Central memory CD8-positive, alpha-beta T cell (primary cell): ENCODE data around the gene PARVA.

ENCODE experiments used
- ATAC-seq: fragments of 150-1000 bp; cut with Tn5 transposase; replicated peaks from 2 replicates; pipeline ENCODE4 v1.10.0; 2022; ENCODE audit warnings: mild to moderate bottlenecking, moderate FRiP score, moderate number of reproducible peaks; ENCODE audit not compliant: poor library complexity, severe bottlenecking; ENCODE audit errors: extremely low read depth
- DNase-seq, 2 donors: peaks; one replicate each; pipeline ENCODE4 v3.0.0; 2021; ENCODE audit warnings: low spot score in 2 of 2
- H3K27ac Mint-ChIP-seq: one replicate; pipeline ENCODE4 v1.8.0; 2022; ENCODE audit warnings: low read depth, mild to moderate bottlenecking, moderate library complexity, mixed read lengths
- H3K27me3 Mint-ChIP-seq: one replicate; pipeline ENCODE4 v1.8.0; 2022; ENCODE audit warnings: mixed read lengths
- H3K36me3 Mint-ChIP-seq: one replicate; pipeline ENCODE4 v1.8.0; 2022; ENCODE audit warnings: mild to moderate bottlenecking, moderate library complexity, mixed read lengths; ENCODE audit not compliant: insufficient read depth
- H3K4me1 Mint-ChIP-seq: one replicate; pipeline ENCODE4 v1.8.0; 2022; ENCODE audit warnings: mixed read lengths
- H3K4me3 Mint-ChIP-seq: one replicate; pipeline ENCODE4 v1.8.0; 2022; ENCODE audit warnings: mild to moderate bottlenecking, moderate library complexity, mixed read lengths
- H3K9me3 Mint-ChIP-seq: one replicate; pipeline ENCODE4 v1.8.0; 2022; ENCODE audit warnings: mixed read lengths

Gene PARVA

DNA sequence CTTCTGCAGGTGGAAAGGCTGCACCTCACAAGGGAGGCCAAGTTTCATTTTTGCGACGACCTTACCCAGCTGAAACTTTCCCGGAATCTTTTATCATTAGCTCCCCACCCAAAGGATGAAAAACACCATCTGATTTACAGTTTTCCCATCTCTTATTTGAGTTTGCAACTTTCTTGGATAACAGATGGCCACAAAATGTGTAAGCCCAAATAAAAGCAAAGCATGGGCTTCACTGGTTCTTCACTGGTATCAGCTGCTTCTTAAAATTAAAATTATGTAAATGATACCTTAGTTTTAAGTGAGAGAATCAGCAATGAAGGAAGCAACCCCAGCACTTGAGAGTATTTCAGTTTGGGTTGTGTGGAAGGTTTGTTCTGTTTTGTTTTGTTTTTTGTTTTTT lies 55.8 kb downstream of the PARVA start:
- H3K27me3 Mint-ChIP-seq, result peaks cover 30% of the 10 kb centered on the region
- no peak overlapping the region for H3K4me3 Mint-ChIP-seq
- no peaks in the 10 kb centered on the region for H3K36me3 Mint-ChIP-seq
- DNase-seq (no peak), ATAC-seq (no peak)
- H3K4me1 Mint-ChIP-seq, result no peaks in the 10 kb centered on the region
- H3K27ac Mint-ChIP-seq, result no peak overlapping the region
- H3K9me3 Mint-ChIP-seq, result no peaks in the 10 kb centered on the region

GRCh38 chr11:12433571-12434324 lies 56.4 kb downstream of the PARVA start:
- Mint-ChIP-seq H3K9me3 (no peaks in the 10 kb centered on the region), H3K27me3 (peaks cover 30% of the 10 kb centered on the region), H3K4me3 (no peak overlapping the region), H3K4me1 (no peaks in the 10 kb centered on the region), H3K36me3 (no peaks in the 10 kb centered on the region), H3K27ac (no peak overlapping the region)
- ATAC-seq, result no peak
- DNase-seq, result no peak

DNA sequence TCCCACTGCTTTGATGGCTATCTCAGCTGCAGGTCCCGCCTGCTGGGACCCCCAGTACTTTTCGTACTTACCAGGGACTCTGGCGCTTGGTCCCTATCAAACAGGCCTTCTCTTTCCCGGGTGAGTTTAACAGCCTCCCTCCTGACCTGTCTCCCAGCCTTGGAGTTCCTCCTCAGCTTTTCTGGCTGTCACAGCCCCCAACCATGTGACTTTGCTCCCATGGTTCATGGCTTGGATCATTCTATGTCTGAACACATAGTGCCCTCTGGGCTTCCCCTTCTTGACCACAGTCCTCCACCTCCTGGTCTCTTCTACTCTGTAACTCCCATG lies 56.9 kb downstream of the PARVA start:
- H3K4me1 Mint-ChIP-seq, result no peaks in the 10 kb centered on the region
- ATAC-seq (no peak), DNase-seq (no peak)
- no peak overlapping the region for H3K4me3 Mint-ChIP-seq
- no peak overlapping the region for H3K27ac Mint-ChIP-seq
- no peaks in the 10 kb centered on the region for H3K9me3 Mint-ChIP-seq
- peaks cover 30% of the 10 kb centered on the region for H3K27me3 Mint-ChIP-seq
- H3K36me3 Mint-ChIP-seq, result no peaks in the 10 kb centered on the region

GRCh38 chr11:12435264-12435663 lies 57.9 kb downstream of the PARVA start:
- H3K36me3 Mint-ChIP-seq, result no peaks in the 10 kb centered on the region
- peaks cover 30% of the 10 kb centered on the region for H3K27me3 Mint-ChIP-seq
- no peak for ATAC-seq
- no peak overlapping the region for H3K27ac Mint-ChIP-seq
- H3K4me1 Mint-ChIP-seq, result no peaks in the 10 kb centered on the region
- no peak for DNase-seq
- no peak overlapping the region for H3K4me3 Mint-ChIP-seq
- no peaks in the 10 kb centered on the region for H3K9me3 Mint-ChIP-seq

DNA sequence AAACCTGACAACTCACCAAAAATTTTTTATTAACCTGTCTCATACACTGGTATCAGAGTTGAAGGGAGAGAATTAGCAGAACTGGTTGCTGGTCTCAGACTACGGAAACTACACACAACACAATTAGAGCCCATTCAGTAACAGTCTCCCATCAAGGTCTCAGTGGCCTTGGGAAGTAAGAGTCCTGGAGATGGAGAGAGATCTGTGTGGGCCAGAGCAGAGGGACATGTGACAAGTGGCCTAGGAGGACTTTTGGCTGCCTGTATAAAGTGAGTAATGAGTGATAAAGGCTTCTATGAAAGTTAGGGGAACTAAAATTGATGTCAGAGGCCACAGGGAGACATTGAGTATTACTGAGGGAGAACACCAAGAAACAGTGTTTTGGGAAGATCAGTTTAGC lies 58.9 kb downstream of the PARVA start:
- no peak for ATAC-seq
- H3K36me3 Mint-ChIP-seq, result no peaks in the 10 kb centered on the region
- no peaks in the 10 kb centered on the region for H3K4me1 Mint-ChIP-seq
- no peak overlapping the region for H3K4me3 Mint-ChIP-seq
- no peak overlapping the region for H3K27ac Mint-ChIP-seq
- H3K9me3 Mint-ChIP-seq, result no peaks in the 10 kb centered on the region
- DNase-seq, result no peak
- peaks cover 30% of the 10 kb centered on the region for H3K27me3 Mint-ChIP-seq

GRCh38 chr11:12438291-12438690 lies 60.9 kb downstream of the PARVA start:
- no peak for ATAC-seq
- Mint-ChIP-seq H3K4me3 (no peak overlapping the region), H3K36me3 (no peaks in the 10 kb centered on the region), H3K27me3 (peaks cover 30% of the 10 kb centered on the region), H3K27ac (no peak overlapping the region), H3K4me1 (no peaks in the 10 kb centered on the region), H3K9me3 (no peaks in the 10 kb centered on the region)
- no peak for DNase-seq

- no peak overlapping the region for H3K27ac Mint-ChIP-seq
- H3K9me3 Mint-ChIP-seq, result no peaks in the 10 kb centered on the region
- H3K4me1 Mint-ChIP-seq, result no peaks in the 10 kb centered on the region
- no peak for ATAC-seq
- H3K27me3 Mint-ChIP-seq, result peaks cover 28% of the 10 kb centered on the region
- no peak for DNase-seq
- no peaks in the 10 kb centered on the region for H3K36me3 Mint-ChIP-seq
- no peak overlapping the region for H3K4me3 Mint-ChIP-seq
These were observed 62.2 kb downstream of the PARVA start for GRCh38 chr11:12439615-12440014.

DNA sequence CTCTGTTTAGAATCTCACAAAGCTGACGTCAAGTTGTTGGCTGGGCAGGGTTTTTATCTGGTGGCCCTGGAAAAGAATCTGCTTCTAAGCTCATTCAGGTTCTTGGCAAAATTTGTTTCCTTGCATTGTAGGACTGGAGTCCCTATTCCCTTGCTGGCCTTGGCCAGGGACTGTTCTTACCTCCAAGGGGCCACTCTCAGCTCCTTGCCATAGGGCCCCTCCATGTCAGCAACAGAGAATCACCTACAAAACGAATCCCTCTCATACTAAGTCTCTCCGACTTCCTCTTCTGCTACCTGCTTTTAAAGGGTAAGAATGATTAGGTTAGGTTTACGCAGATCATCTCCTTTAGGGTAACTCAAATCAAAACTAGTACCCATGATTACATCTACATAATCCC lies 63.2 kb downstream of the PARVA start:
- no peaks in the 10 kb centered on the region for H3K9me3 Mint-ChIP-seq
- no peaks in the 10 kb centered on the region for H3K36me3 Mint-ChIP-seq
- ATAC-seq, result no peak
- DNase-seq, result no peak
- no peak overlapping the region for H3K27ac Mint-ChIP-seq
- H3K4me3 Mint-ChIP-seq, result no peak overlapping the region
- H3K4me1 Mint-ChIP-seq, result no peaks in the 10 kb centered on the region
- peaks cover 26% of the 10 kb centered on the region for H3K27me3 Mint-ChIP-seq

DNA sequence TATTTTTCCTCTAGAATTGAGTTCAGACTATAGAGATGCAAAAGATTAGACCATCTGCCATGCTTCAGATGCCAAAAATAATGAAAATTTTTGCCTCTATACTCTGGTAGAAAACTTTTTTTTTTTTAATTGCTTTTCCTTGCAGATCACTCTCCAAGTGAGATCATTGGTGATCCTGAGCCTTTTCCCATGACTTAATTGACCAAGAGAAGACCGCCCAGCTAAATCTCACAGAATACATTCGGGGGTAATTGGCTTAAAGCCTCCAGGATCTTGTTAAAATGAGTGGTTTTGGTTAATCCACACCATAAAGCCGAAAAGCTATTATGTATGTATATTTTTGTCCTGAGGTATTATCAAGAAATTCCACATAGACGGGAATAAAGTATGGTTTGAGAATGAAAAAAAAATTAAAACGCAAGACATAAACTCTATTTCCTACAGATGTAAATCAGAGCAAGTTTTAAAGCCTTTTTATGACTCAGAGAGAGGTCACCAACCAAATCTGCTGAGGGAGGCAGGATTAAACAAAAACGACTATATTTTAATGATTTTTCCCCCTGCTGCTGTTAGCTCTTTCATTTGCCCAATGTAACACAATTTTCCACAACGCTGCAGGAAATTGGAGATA lies 64.0 kb downstream of the PARVA start:
- ATAC-seq (no peak), DNase-seq (no peak)
- Mint-ChIP-seq H3K27me3 (peaks cover 19% of the 10 kb centered on the region), H3K4me3 (no peak overlapping the region), H3K27ac (no peak overlapping the region), H3K36me3 (no peaks in the 10 kb centered on the region), H3K9me3 (no peaks in the 10 kb centered on the region), H3K4me1 (no peaks in the 10 kb centered on the region)

GRCh38 chr11:12444601-12445000 lies 67.2 kb downstream of the PARVA start:
- ATAC-seq, result no peak

GRCh38 chr11:12445001-12445400 lies 67.6 kb downstream of the PARVA start:
- no peaks in the 10 kb centered on the region for H3K9me3 Mint-ChIP-seq
- DNase-seq, result no peak

More at GRCh38 chr11:12444601-12445000, 67.2 kb downstream of the PARVA start:
- no peaks in the 10 kb centered on the region for H3K9me3 Mint-ChIP-seq
- no peak overlapping the region for H3K27ac Mint-ChIP-seq
- no peaks in the 10 kb centered on the region for H3K4me1 Mint-ChIP-seq
- H3K36me3 Mint-ChIP-seq, result no peaks in the 10 kb centered on the region
- no peak overlapping the region for H3K4me3 Mint-ChIP-seq
- DNase-seq, result no peak
- H3K27me3 Mint-ChIP-seq, result peaks cover 30% of the 10 kb centered on the region

DNA sequence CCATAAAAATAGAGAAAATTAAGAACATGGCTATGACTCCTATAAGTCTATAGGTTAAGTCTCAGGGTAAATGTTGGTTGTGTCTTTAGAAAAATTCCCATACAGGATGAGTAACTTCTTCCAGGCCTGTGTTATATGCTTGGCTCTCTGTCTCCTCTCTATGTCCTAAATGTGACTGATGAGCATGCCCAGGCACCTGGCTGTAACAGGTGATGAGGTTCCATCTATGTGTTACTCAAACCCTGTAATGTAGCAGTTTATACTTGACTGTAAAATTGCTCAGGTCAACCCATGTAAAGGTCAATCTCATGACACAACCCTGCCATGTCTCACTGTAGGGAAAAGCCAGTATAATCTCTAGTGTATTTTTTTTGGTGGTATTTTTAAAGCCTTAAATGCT lies 69.5 kb downstream of the PARVA start:
- ATAC-seq, result no peak
- H3K36me3 Mint-ChIP-seq, result no peaks in the 10 kb centered on the region
- H3K27ac Mint-ChIP-seq, result no peak overlapping the region
- H3K9me3 Mint-ChIP-seq, result no peaks in the 10 kb centered on the region
- no peak overlapping the region for H3K4me3 Mint-ChIP-seq
- no peaks in the 10 kb centered on the region for H3K4me1 Mint-ChIP-seq
- peaks cover 33% of the 10 kb centered on the region for H3K27me3 Mint-ChIP-seq
- DNase-seq, result no peak

More at GRCh38 chr11:12445001-12445400, 67.6 kb downstream of the PARVA start:
- H3K4me3 Mint-ChIP-seq, result no peak overlapping the region
- no peak overlapping the region for H3K27ac Mint-ChIP-seq
- no peaks in the 10 kb centered on the region for H3K36me3 Mint-ChIP-seq
- no peak for ATAC-seq
- no peaks in the 10 kb centered on the region for H3K4me1 Mint-ChIP-seq
- peaks cover 33% of the 10 kb centered on the region for H3K27me3 Mint-ChIP-seq

- Mint-ChIP-seq H3K9me3 (no peaks in the 10 kb centered on the region), H3K36me3 (no peaks in the 10 kb centered on the region)
- ATAC-seq, result no peak
These were observed 71.0 kb downstream of the PARVA start for GRCh38 chr11:12448131-12448939.

More at GRCh38 chr11:12448131-12448939, 71.0 kb downstream of the PARVA start:
- no peak overlapping the region for H3K27ac Mint-ChIP-seq
- no peak for DNase-seq
- H3K4me3 Mint-ChIP-seq, result no peak overlapping the region
- no peaks in the 10 kb centered on the region for H3K4me1 Mint-ChIP-seq
- peaks cover 33% of the 10 kb centered on the region for H3K27me3 Mint-ChIP-seq
